ENCODE measurements around the gene RGCC. TPM values are rescaled to one million over a fixed set of nuclear protein-coding genes. Genes with fewer than 3 reads are reported as not detected.

Gene RGCC
- total and polyA plus RNA-seq, 2 of the 4 experiments (the other 2 are of a cell fraction): 7.5 to 7.6 TPM

DNA sequence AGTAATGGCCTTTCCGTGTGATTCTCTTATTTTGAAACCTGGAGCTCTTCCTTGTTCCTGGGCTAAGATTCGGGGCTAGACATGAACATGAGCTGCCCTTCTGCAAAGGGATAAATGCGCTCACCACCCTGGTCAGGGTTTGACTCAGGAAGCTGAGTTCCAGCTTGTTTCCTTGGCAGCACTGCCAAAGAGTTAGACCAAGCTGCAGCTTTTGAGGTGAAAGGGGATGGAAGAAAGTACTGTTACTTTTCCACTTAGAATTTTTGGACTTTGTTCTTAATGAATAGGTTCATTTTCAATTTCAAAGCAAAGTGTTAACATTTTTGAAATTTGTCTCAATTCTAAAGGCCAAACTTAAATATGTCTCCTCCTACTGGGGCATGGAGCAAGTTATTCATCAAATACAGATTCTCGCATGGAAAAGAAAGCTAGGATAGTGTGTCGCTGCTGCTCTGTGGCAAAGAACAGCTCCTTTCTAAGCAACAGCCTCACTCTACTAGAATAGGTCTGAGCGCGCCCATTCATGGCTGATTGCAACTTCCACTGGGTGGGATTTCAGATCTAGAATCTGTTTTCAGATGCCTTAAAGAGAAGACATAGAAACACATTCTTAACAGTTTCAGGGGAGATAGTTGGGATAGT is 2.2 kb downstream of the RGCC start:
- Histone ChIP-seq H3K79me1 (ENCODE audit: low read depth in 1 of 2, low read length in 2 of 2) (peaks cover 14 to 44% of the 10 kb centered on the region in 2 experiments), H2BK15ac (ENCODE audit: low read depth, low read length) (no peak overlapping the region), H2BK5ac (ENCODE audit: low read depth, low read length, poor library complexity, severe bottlenecking) (no peak overlapping the region), H3K4ac (ENCODE audit: low read depth, low read length) (peak overlapping the region; percentile 21; the same call in 1 of the 2 replicates), H3K4me2 (ENCODE audit: low read depth, low read length) (peak overlapping the region; percentile 97), H3K9me1 (ENCODE audit: insufficient read depth, low read length) (peaks cover 6% of the 10 kb centered on the region), H2AFZ (replicated peaks; ENCODE audit: low read length, poor library complexity) (no peak overlapping the region), H3K4me3 (ENCODE audit: insufficient read depth, low read depth, low read length) (peak overlapping the region; percentile 81), H2BK20ac (ENCODE audit: low read depth, low read length) (0 out of 2 replicates have a peak overlapping the region, but pooled peaks have one; percentile 21), H3K9me3 (ENCODE audit: control insufficient read depth, insufficient read depth, low read length) (no peaks in the 10 kb centered on the region), H3K14ac (replicated peaks; ENCODE audit: low read depth, low read length) (peak overlapping the region; percentile 42), H3K18ac (ENCODE audit: low read depth, low read length) (peak overlapping the region; percentile 82), H3K23ac (ENCODE audit: low read depth, low read length) (peak overlapping the region; percentile 49), H4K20me1 (ENCODE audit: insufficient read depth, low read length) (peaks cover 38% of the 10 kb centered on the region), H3K4me1 (ENCODE audit: control insufficient read depth, insufficient read depth, low read length) (peaks cover 15% of the 10 kb centered on the region), H4K91ac (ENCODE audit: insufficient read depth, low read depth, low read length) (no peak overlapping the region), H3K9ac (ENCODE audit: low read depth, low read length) (peak overlapping the region; percentile 76), H3K27me3 (ENCODE audit: control insufficient read depth, insufficient read depth, low read length) (peaks cover 10% of the 10 kb centered on the region), H2AK5ac (ENCODE audit: low read depth, low read length) (peak overlapping the region; percentile 46), H2BK120ac (ENCODE audit: low read depth, low read length) (peak overlapping the region; percentile 1; the same call in 1 of the 2 replicates), H3K27ac (ENCODE audit: insufficient read depth, low read length) (peak overlapping the region; percentile 61; the same call in 1 of the 2 replicates), H4K5ac (ENCODE audit: low read depth, low read length) (peak overlapping the region; percentile 44), H2AK9ac (replicated peaks; ENCODE audit: low read depth, low read length, poor library complexity) (no peak overlapping the region), H4K8ac (ENCODE audit: low read depth in 2 of 2, low read length in 2 of 2) (no peak overlapping the region; a peak in 1 of 4 replicates), H3K56ac (ENCODE audit: extremely low read depth, insufficient read depth, low read length) (peak overlapping the region; percentile 23; the same call in 1 of the 2 replicates), H3K36me3 (ENCODE audit: control insufficient read depth, insufficient read depth, low read length) (peaks cover 46% of the 10 kb centered on the region)
- no peak for DNase-seq
- in situ Hi-C loops (cut with MboI; ENCODE audit: low sequenced_read_pairs) (loop anchor here (25.0 kb wide), 1 partner anchor 178 kb away; no protein-coding TSS in a partner anchor), dilution Hi-C loops (cut with HindIII; ENCODE audit: low sequenced_read_pairs, unreplicated experiment) (no loop called here), intact Hi-C loops (cut with micrococcal nuclease) (loop anchor here (5.0 kb wide), 1 partner anchor 653 kb away; no protein-coding TSS in a partner anchor)
- CTCF ChIA-PET: interaction anchor here (0.7 to 2.5 kb wide), 10 partner anchors 46 to 193 kb away, joined by 3 to 18 read pairs (median 3); no protein-coding TSS in a partner anchor
- POLR2A ChIA-PET (ENCODE audit: unreplicated experiment): interaction anchor here (0.5 to 1.5 kb wide), 3 partner anchors 9 to 192 kb away, joined by 3 read pairs; no protein-coding TSS in a partner anchor
- no peak for ATAC-seq (ENCODE audit: low read depth)
- 100% methylated on average over 1 of the region's 7 CpGs; no CpG with 5 or more reads in 1 of the 2 experiments for WGBS, 2 experiments (ENCODE audit: extremely low coverage in 2 of 2, insufficient read length in 1 of 2)
- TSS peak; percentile 31 for BruUV-seq (replicated peaks)
- TF ChIP-seq FOS (IDR thresholded peaks at IDR 0.05; ENCODE audit: low read depth, low read length): no peak
